GM23338 (cell line): Measurements from ENCODE around the gene DNAJC10. TPM values are rescaled to one million over a fixed set of nuclear protein-coding genes. Genes with fewer than 3 reads are reported as not detected.

Source experiments
- ATAC-seq: fragments of 200-7000 bp; cut with Tn5 transposase; 3 replicates; pipeline ENCODE4 v1.9.1; 2020
- DNase-seq: peaks from one replicate; pipeline ENCODE4 v3.0.0-alpha.2; 2015; ENCODE audit warnings: low spot score
- H2AFZ ChIP-seq: fragments of 200-600 bp; sonication (generic); 2 replicates; pipeline ENCODE4 v1.8.0; 2016; ENCODE audit warnings: antibody characterized with exemption, mild to moderate bottlenecking, moderate library complexity
- H3F3A ChIP-seq: fragments of 200-600 bp; sonication (generic); replicated peaks from 2 replicates; pipeline ENCODE4 v1.8.0; 2017; ENCODE audit warnings: antibody characterized with exemption, mixed run types, low read depth
- H3K27ac ChIP-seq: fragments of 200-600 bp; sonication (generic); 2 replicates; pipeline ENCODE4 v1.6.1; 2016; ENCODE audit warnings: low read depth
- H3K27me3 ChIP-seq: fragments of 200-600 bp; sonication (generic); 2 replicates; pipeline ENCODE4 v1.8.0; 2016; ENCODE audit warnings: mild to moderate bottlenecking, mixed run types, moderate library complexity; ENCODE audit not compliant: insufficient read depth
- H3K36me3 ChIP-seq: fragments of 200-600 bp; sonication (generic); 2 replicates; pipeline ENCODE4 v1.8.0; 2016; ENCODE audit warnings: mild to moderate bottlenecking; ENCODE audit not compliant: insufficient read depth
- H3K4me1 ChIP-seq: fragments of 200-600 bp; sonication (generic); 2 replicates; pipeline ENCODE4 v1.8.0; 2016; ENCODE audit warnings: mild to moderate bottlenecking, moderate library complexity; ENCODE audit not compliant: insufficient read depth
- H3K4me2 ChIP-seq: fragments of 200-600 bp; sonication (generic); 2 replicates; pipeline ENCODE4 v1.7.1; 2017; ENCODE audit warnings: mixed run types
- H3K4me3 ChIP-seq: fragments of 200-600 bp; sonication (generic); 2 replicates; pipeline ENCODE4 v1.6.1; 2016; ENCODE audit warnings: mixed run types
- H3K79me2 ChIP-seq: fragments of 200-600 bp; sonication (generic); replicated peaks from 2 replicates; pipeline ENCODE4 v1.8.0; 2017; ENCODE audit warnings: mild to moderate bottlenecking; ENCODE audit not compliant: insufficient read depth
- H3K9me2 ChIP-seq: fragments of 200-600 bp; sonication (generic); 2 replicates; pipeline ENCODE4 v1.8.0; 2017; ENCODE audit not compliant: insufficient read depth
- H4K20me1 ChIP-seq: fragments of 200-600 bp; sonication (generic); replicated peaks from 2 replicates; pipeline ENCODE4 v1.8.0; 2017; ENCODE audit warnings: mild to moderate bottlenecking; ENCODE audit not compliant: insufficient read depth
- H3K27ac Mint-ChIP-seq: 2 replicates; pipeline ENCODE4 v1.8.0; 2020; ENCODE audit warnings: inconsistent platforms, mild to moderate bottlenecking, moderate library complexity, mixed read lengths
- H3K27me3 Mint-ChIP-seq: 3 replicates; pipeline ENCODE4 v1.8.0; 2022; ENCODE audit warnings: low read depth, mild to moderate bottlenecking, moderate library complexity, mixed read lengths, inconsistent platforms; ENCODE audit not compliant: insufficient read depth, poor library complexity
- H3K36me3 Mint-ChIP-seq: 3 replicates; pipeline ENCODE4 v1.8.0; 2021; ENCODE audit warnings: low read depth, mild to moderate bottlenecking, inconsistent platforms, moderate library complexity, mixed read lengths
- H3K4me1 Mint-ChIP-seq: 3 replicates; pipeline ENCODE4 v1.8.0; 2020; ENCODE audit warnings: mild to moderate bottlenecking, inconsistent platforms, mixed read lengths
- H3K4me3 Mint-ChIP-seq: 3 replicates; pipeline ENCODE4 v1.8.0; 2021; ENCODE audit warnings: moderate library complexity, mild to moderate bottlenecking, inconsistent platforms, mixed read lengths
- H3K9me3 Mint-ChIP-seq: 3 replicates; pipeline ENCODE4 v1.8.0; 2020; ENCODE audit warnings: moderate library complexity, mild to moderate bottlenecking, inconsistent platforms, mixed read lengths
- CREB1 ChIP-seq: fragments of 250-450 bp; sonication (Bioruptor Pico); IDR thresholded peaks from 2 replicates; pipeline ENCODE4 v1.5.0; 2020; ENCODE audit warnings: low read depth, mild to moderate bottlenecking, moderate library complexity
- JUNB ChIP-seq: IDR thresholded peaks from one replicate; pipeline ENCODE4 v1.6.1; 2016; ENCODE audit warnings: antibody characterized with exemption; ENCODE audit not compliant: unreplicated experiment
- POLR2AphosphoS5 ChIP-seq: IDR thresholded peaks from 2 replicates; pipeline ENCODE4 v1.6.1; 2016; ENCODE audit warnings: antibody characterized with exemption, low read depth
- REST ChIP-seq: IDR thresholded peaks from one replicate; pipeline ENCODE4 v1.6.1; 2018; ENCODE audit warnings: antibody characterized with exemption; ENCODE audit not compliant: unreplicated experiment
- ZNF462 ChIP-seq: fragments of 250-450 bp; sonication (Bioruptor Pico); IDR thresholded peaks from 2 replicates; pipeline ENCODE4 v1.5.0; 2020; ENCODE audit warnings: mild to moderate bottlenecking, moderate library complexity
- polyA plus RNA-seq: library from polyadenylated mRNA; unstranded; fragments of >200 nt; fragmentation: Nextera tagmentation; extraction: Ambion mirVana; gene quantifications from 2 replicates; pipeline ENCODE4 v1.2.1, GENCODE V29; 2016
- total RNA-seq: library from RNA; depleted of rRNA; stranded (reverse); fragments of >200 nt; shearing (Covaris generic); gene quantifications from 2 replicates; pipeline ENCODE4 v1.2.3, GENCODE V29; 2014

DNAJC10 gene
- total and polyA plus RNA-seq, 2 experiments from 2014 or later = 41.9 to 83.1 TPM

GRCh38 chr2:182810087-182810486, 94.0 kb downstream of the DNAJC10 start:
- Mint-ChIP-seq H3K9me3 (no peaks in the 10 kb centered on the region), H3K36me3 (no peaks in the 10 kb centered on the region), H3K27ac (no peak overlapping the region), H3K27me3 (no peaks in the 10 kb centered on the region), H3K4me3 (no peak overlapping the region), H3K4me1 (peaks cover 4% of the 10 kb centered on the region)
- no peaks in the 10 kb centered on the region for H3F3A ChIP-seq
- no peaks in the 10 kb centered on the region for H3K36me3 ChIP-seq
- TF ChIP-seq REST (no peak), ZNF462 (no peak), JUNB (no peak), CREB1 (CRISPR knock-in tag) (no peak), POLR2AphosphoS5 (no peak)
- no peak overlapping the region for H2AFZ ChIP-seq
- no peak overlapping the region for H3K4me3 ChIP-seq
- H3K27ac ChIP-seq = no peak overlapping the region
- DNase-seq (no peak), ATAC-seq (no peak)
- no peaks in the 10 kb centered on the region for H3K27me3 ChIP-seq
- no peaks in the 10 kb centered on the region for H3K79me2 ChIP-seq
- H3K9me2 ChIP-seq = no peaks in the 10 kb centered on the region
- H3K4me1 ChIP-seq = peaks cover 6% of the 10 kb centered on the region; the same call in 1 of the 2 replicates
- H4K20me1 ChIP-seq = no peaks in the 10 kb centered on the region
- no peak overlapping the region for H3K4me2 ChIP-seq
